Fibroblast of pulmonary artery (primary cell): ENCODE results near the gene PAFAH1B1.
A peak's percentile ranks its signal among the peaks of the same experiment; 100 is the strongest.

ENCODE experiments used
- DNase-seq: peaks from one replicate; pipeline ENCODE4 v3.0.0-alpha.2; 2010; ENCODE audit warnings: low read depth
- H3K4me3 ChIP-seq: replicated peaks from 2 replicates; pipeline ENCODE4 v1.5.1; 2011; ENCODE audit warnings: low read depth, mild to moderate bottlenecking, control low read depth, low read length, moderate library complexity
- TF ChIP-seq, protein P1 (sequence below): IDR thresholded peaks from 2 replicates; pipeline ENCODE4 v1.5.1; 2011; ENCODE audit warnings: mild to moderate bottlenecking, control low read depth, low read length, inconsistent platforms; ENCODE audit errors: missing control alignments

The PAFAH1B1 gene

GRCh38 chr17:2594722-2595599 is 1.5 kb downstream of the PAFAH1B1 start:
- no peak for DNase-seq
- TF ChIP-seq, protein P1, sequence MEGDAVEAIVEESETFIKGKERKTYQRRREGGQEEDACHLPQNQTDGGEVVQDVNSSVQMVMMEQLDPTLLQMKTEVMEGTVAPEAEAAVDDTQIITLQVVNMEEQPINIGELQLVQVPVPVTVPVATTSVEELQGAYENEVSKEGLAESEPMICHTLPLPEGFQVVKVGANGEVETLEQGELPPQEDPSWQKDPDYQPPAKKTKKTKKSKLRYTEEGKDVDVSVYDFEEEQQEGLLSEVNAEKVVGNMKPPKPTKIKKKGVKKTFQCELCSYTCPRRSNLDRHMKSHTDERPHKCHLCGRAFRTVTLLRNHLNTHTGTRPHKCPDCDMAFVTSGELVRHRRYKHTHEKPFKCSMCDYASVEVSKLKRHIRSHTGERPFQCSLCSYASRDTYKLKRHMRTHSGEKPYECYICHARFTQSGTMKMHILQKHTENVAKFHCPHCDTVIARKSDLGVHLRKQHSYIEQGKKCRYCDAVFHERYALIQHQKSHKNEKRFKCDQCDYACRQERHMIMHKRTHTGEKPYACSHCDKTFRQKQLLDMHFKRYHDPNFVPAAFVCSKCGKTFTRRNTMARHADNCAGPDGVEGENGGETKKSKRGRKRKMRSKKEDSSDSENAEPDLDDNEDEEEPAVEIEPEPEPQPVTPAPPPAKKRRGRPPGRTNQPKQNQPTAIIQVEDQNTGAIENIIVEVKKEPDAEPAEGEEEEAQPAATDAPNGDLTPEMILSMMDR: no peak
- peak overlapping the region; percentile 77 for H3K4me3 ChIP-seq

DNA sequence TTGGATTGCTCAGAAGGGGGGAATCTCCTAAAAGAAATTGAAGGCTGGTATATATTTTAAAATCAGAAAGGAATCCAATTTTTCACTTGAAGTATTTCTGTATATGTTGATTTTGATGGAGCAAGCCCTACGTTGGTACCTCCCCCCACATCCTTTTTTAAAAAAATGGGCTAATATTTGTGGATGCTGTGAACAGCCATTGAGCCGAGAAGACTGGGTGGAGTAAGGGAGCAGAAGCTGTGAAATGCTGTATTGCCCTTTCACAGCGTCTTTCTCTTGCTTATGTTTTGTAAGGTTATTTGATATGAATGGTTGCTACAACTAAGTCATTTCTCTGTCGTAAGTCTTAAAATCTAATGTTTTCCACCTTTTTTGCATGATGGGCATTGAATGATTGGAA is 2.3 kb downstream of the PAFAH1B1 start:
- TF ChIP-seq, protein P1: no peak
- peak overlapping the region; percentile 77 for H3K4me3 ChIP-seq
- DNase-seq: peak; percentile 27

DNA sequence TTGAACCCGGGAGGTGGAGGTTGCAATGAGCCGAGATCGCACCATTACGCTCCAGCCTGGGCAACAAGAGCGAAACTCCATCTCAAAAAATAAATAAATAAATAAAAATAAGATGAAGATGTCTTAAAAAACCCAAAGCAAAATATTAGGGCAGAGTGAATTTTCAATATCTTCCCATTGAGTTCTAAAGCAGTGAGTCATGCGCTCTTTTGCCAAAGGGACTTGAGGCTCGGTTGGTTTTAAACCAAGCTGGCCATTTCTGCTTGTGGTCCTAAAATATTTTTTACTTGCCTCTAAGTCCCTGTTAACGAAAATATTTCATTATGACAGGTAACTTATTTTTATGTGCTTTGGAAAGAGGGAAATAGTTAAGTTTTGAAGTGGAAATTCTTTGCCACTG is 4.7 kb downstream of the PAFAH1B1 start:
- DNase-seq: peak; percentile 69
- H3K4me3 ChIP-seq: no peak overlapping the region
- TF ChIP-seq, protein P1: no peak

DNA sequence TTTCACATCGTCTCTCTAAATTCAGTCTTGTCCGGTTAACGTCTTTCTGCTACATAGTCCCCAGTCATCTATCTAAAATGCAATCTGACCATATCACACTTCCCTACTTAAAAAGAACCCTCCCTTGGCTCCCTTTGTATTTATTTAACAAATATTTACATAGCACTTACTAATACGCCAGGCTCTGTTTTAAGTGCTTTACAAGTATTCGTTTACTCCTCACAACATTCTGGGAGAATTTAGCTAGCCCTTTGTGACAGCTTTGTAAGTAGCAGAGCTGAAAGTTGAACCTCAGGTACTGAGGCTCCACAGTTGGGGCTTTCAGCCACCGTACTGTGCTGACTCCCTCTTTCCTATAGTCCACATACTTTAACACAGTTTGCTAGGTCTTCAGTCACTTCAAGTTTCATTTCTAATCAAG is 9.2 kb downstream of the PAFAH1B1 start:
- DNase-seq: no peak
- no peak overlapping the region for H3K4me3 ChIP-seq
- TF ChIP-seq, protein P1: no peak

DNA sequence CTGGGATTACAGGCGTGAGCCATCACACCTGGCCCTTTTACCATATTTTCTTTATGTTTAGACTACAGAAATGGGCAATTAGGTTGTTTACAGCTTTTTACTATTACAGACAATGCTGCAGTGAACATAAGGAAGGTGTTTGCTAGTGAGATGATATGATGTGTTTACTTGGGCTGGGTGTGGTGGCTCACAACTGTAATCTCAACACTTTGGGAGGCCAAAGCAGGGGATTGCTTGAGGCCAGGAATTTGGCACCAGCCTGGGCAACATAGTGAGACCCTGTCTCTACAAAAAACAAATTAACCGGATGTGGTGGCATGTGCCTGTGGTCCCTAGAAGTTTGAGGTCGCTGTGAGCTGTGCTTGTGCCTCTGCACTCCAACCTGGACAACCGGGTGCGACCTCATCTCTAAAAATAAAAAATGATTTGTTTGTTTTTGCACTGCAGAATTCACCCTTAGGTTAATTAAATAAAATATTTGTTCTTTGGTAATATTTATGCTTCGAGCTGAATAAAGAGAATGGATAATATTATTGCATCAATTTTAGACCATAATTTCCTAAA is 15.0 kb downstream of the PAFAH1B1 start:
- no peak overlapping the region for H3K4me3 ChIP-seq
- DNase-seq: no peak
- TF ChIP-seq, protein P1: no peak

DNA sequence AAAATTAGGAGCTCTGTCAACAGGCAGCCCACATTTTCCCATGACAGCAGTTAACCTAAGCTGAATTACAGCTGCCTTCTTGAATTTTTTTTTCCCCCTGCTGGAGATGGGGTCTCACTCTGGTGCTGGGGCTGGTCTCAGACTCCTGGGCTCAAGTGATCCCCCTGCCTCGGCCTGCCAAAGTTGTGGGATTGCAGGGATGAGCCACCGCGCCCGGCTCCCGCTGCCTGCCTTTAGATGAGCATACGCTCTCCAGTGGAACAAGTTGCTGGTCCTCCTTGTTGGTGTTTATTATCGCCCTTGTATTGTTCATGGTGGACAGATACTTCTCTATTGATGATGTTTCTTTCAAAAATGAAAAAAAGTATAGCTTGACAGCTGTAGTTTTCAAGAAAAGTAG is 15.6 kb downstream of the PAFAH1B1 start:
- no peak overlapping the region for H3K4me3 ChIP-seq
- TF ChIP-seq, protein P1: no peak
- DNase-seq: no peak
